Caco-2 (cell line): ENCODE data around the gene OR3A3. TPM values are rescaled to one million over a fixed set of nuclear protein-coding genes. Genes with fewer than 3 reads are reported as not detected.
"Not testable (repeated sequence)": the region's sequence is repeated elsewhere in the genome, so short reads cannot be mapped to it uniquely, and the experiment has no call there.

ENCODE experiments used
- BruUV-seq: library from RNA; stranded (reverse); fragments of 400-500 nt; replicated peaks from 2 replicates; lab custom pipeline; 2021; lab: Mats Ljungman, UMichigan
- CTCF ChIA-PET: fragments of 300-600 bp; sonication (Branson Sonifier 250); formaldehyde crosslinking; loops from one replicate; lab custom pipeline; 2022; ENCODE audit warnings: antibody characterized with exemption; lab: Charles Lee
- POLR2A ChIA-PET: fragments of 300-600 bp; sonication (Branson Sonifier 250); formaldehyde crosslinking; loops from one replicate; lab custom pipeline; 2022; ENCODE audit warnings: antibody characterized with exemption; lab: Charles Lee
- DNase-seq, 2 experiments: peaks; one replicate each; pipeline versions ENCODE4 v3.0.0 to v3.0.0-alpha.2; 2020 to 2022
- H3K27me3 ChIP-seq: replicated peaks from 2 replicates; pipeline ENCODE4 v1.6.0; 2011; ENCODE audit warnings: low read length; ENCODE audit not compliant: control insufficient read depth, insufficient read depth
- H3K36me3 ChIP-seq: 2 replicates; pipeline ENCODE4 v1.5.1; 2011; ENCODE audit warnings: low read length; ENCODE audit not compliant: control insufficient read depth, insufficient read depth
- H3K4me1 ChIP-seq: fragments of 250-450 bp; sonication (Bioruptor Pico); 2 replicates; pipeline ENCODE4 v1.5.1; 2020; ENCODE audit warnings: mild to moderate bottlenecking
- H3K4me3 ChIP-seq: 2 replicates; pipeline ENCODE4 v1.5.1; 2011; ENCODE audit warnings: low read depth, mild to moderate bottlenecking, control low read depth, low read length
- H3K9me3 ChIP-seq: fragments of 250-450 bp; sonication (Bioruptor Pico); 2 replicates; pipeline ENCODE4 v1.5.1; 2020; ENCODE audit warnings: mild to moderate bottlenecking, moderate library complexity
- H3K27ac Mint-ChIP-seq: one replicate; pipeline ENCODE4 v1.8.0; 2022; ENCODE audit warnings: mixed read lengths; ENCODE audit not compliant: unreplicated experiment
- H3K27me3 Mint-ChIP-seq: one replicate; pipeline ENCODE4 v1.8.0; 2022; ENCODE audit warnings: mixed read lengths; ENCODE audit not compliant: insufficient read depth, unreplicated experiment
- H3K36me3 Mint-ChIP-seq: one replicate; pipeline ENCODE4 v1.8.0; 2022; ENCODE audit warnings: mild to moderate bottlenecking, mixed read lengths; ENCODE audit not compliant: insufficient read depth, unreplicated experiment
- H3K4me1 Mint-ChIP-seq: one replicate; pipeline ENCODE4 v1.8.0; 2022; ENCODE audit warnings: low read depth, mixed read lengths; ENCODE audit not compliant: unreplicated experiment
- H3K4me3 Mint-ChIP-seq: one replicate; pipeline ENCODE4 v1.8.0; 2022; ENCODE audit warnings: mild to moderate bottlenecking, moderate library complexity, mixed read lengths; ENCODE audit not compliant: unreplicated experiment
- H3K9me3 Mint-ChIP-seq: one replicate; pipeline ENCODE4 v1.8.0; 2022; ENCODE audit warnings: mixed read lengths; ENCODE audit not compliant: unreplicated experiment
- CTCF ChIP-seq, 2 experiments: fragments of 200-600 bp in 1 of 2; IDR thresholded peaks; 1 replicate in 1 of 2; 2 replicates in 1 of 2; pipeline versions ENCODE4 v1.5.1 to v1.8.0; 2011 to 2022; ENCODE audit warnings: antibody characterized with exemption in 1 of 2, control low read depth in 1 of 2, inconsistent platforms in 1 of 2, low read depth in 1 of 2, low read length in 1 of 2, mild to moderate bottlenecking in 1 of 2, moderate library complexity in 1 of 2; ENCODE audit not compliant: insufficient read depth in 1 of 2, severe bottlenecking in 1 of 2, unreplicated experiment in 1 of 2
- intact Hi-C: fragments of 100-400 bp; cut with micrococcal nuclease; formaldehyde crosslinking; loops from one replicate; pipeline ENCODE4 v1.10.0; 2022; ENCODE audit not compliant: unreplicated experiment
- total RNA-seq: library from RNA; stranded (reverse); gene quantifications from 2 replicates; pipeline ENCODE4 v1.2.3, GENCODE V29; 2022

OR3A3 gene
- total RNA-seq, 1 experiment from 2014 or later: not detected

- no peaks in the 10 kb centered on the region for H3K9me3 Mint-ChIP-seq
- Histone ChIP-seq H3K27me3 (no peaks in the 10 kb centered on the region), H3K4me1 (no peaks in the 10 kb centered on the region), H3K36me3 (no peaks in the 10 kb centered on the region), H3K9me3 (no peaks in the 10 kb centered on the region; the same call in 1 of the 2 replicates), H3K4me3 (no peak overlapping the region)
- DNase-seq: peak in 1 of 2 experiments; percentile 3
- ChIA-PET CTCF (interaction anchor here (0.6 kb wide), 1 partner anchor 58 kb away, joined by 3 read pairs; no protein-coding TSS in a partner anchor), POLR2A (no interaction called here)
- no peak overlapping the region for H3K27ac Mint-ChIP-seq
- H3K4me3 Mint-ChIP-seq: no peak overlapping the region
- no TSS peak for BruUV-seq
- TF ChIP-seq CTCF (IDR thresholded peaks at IDR 0.05; ENCODE audit: insufficient read depth in 1 of 2, low read depth in 1 of 2, low read length in 1 of 2, severe bottlenecking in 1 of 2, unreplicated experiment in 1 of 2): no peak
- intact Hi-C loops: loop anchor here (5.0 kb wide), 1 partner anchor 401 kb away; no protein-coding TSS in a partner anchor
- H3K4me1 Mint-ChIP-seq: peaks cover 7% of the 10 kb centered on the region
- H3K36me3 Mint-ChIP-seq: no peaks in the 10 kb centered on the region
- H3K27me3 Mint-ChIP-seq: no peaks in the 10 kb centered on the region
Measured at GRCh38 chr17:3448059-3448665, 37.0 kb downstream of the OR3A3 start.

GRCh38 chr17:3466355-3466754 lies 55.2 kb downstream of the OR3A3 start:
- H3K27ac Mint-ChIP-seq, H3K9me3 Mint-ChIP-seq, H3K4me1 Mint-ChIP-seq, POLR2A ChIA-PET, intact Hi-C loops, H3K27me3 Mint-ChIP-seq, H3K36me3 ChIP-seq, CTCF ChIA-PET, H3K4me1 ChIP-seq, H3K4me3 ChIP-seq, H3K36me3 Mint-ChIP-seq, DNase-seq, H3K9me3 ChIP-seq, H3K4me3 Mint-ChIP-seq, BruUV-seq, H3K27me3 ChIP-seq: not testable (repeated sequence)

- H3K4me1 ChIP-seq: peaks cover 11% of the 10 kb centered on the region
- ChIA-PET POLR2A (no interaction called here), CTCF (no interaction called here)
- H3K4me3 Mint-ChIP-seq: no peak overlapping the region
- peaks cover 11% of the 10 kb centered on the region for H3K4me1 Mint-ChIP-seq
- no peaks in the 10 kb centered on the region for H3K36me3 Mint-ChIP-seq
- no peak for TF ChIP-seq CTCF (IDR thresholded peaks at IDR 0.05; ENCODE audit: insufficient read depth in 1 of 2, low read depth in 1 of 2, low read length in 1 of 2, severe bottlenecking in 1 of 2, unreplicated experiment in 1 of 2)
- H3K27me3 ChIP-seq: no peaks in the 10 kb centered on the region
- H3K36me3 ChIP-seq: no peaks in the 10 kb centered on the region
- no TSS peak for BruUV-seq
- H3K27ac Mint-ChIP-seq: no peak overlapping the region
- intact Hi-C loops: no loop called here
- H3K9me3 Mint-ChIP-seq: no peaks in the 10 kb centered on the region
- 0 out of 2 replicates have a peak, but pooled peaks cover 3% of the 10 kb centered on the region for H3K9me3 ChIP-seq
- no peak overlapping the region for H3K4me3 ChIP-seq
- H3K27me3 Mint-ChIP-seq: no peaks in the 10 kb centered on the region
- no peak for DNase-seq
Measured at GRCh38 chr17:3469529-3469928, 58.4 kb downstream of the OR3A3 start.
